ENCODE data around the gene SLC4A1AP. TPM values are rescaled to one million over a fixed set of nuclear protein-coding genes. Genes with fewer than 3 reads are reported as not detected.

Gene SLC4A1AP
- total and polyA plus RNA-seq, 2 of the 13 experiments (the other 11 are each of a cell fraction or from before 2014, with no cell fraction given), result 15.3 to 44.6 TPM

GRCh38 chr2:27737676-27738348 lies 74.1 kb downstream of the SLC4A1AP start (continued):
- TF ChIP-seq RORA (CRISPR knock-in tag; IDR thresholded peaks at IDR 0.05) (no peak), ZNF180 (CRISPR knock-in tag; IDR thresholded peaks at IDR 0.05; ENCODE audit: borderline replicate concordance, low read depth) (0 out of 2 replicates have a peak, but pooled peaks have one; percentile 61), MTA3 (CRISPR knock-in tag; IDR thresholded peaks at IDR 0.05) (no peak), PLRG1 (conservative IDR thresholded peaks at IDR 0.05) (no peak), PBX3 (CRISPR knock-in tag; IDR thresholded peaks at IDR 0.05; ENCODE audit: borderline replicate concordance) (no peak), ZNF790 (CRISPR knock-in tag; IDR thresholded peaks at IDR 0.05; ENCODE audit: borderline replicate concordance) (0 out of 2 replicates have a peak, but pooled peaks have one; percentile 61), MIER2 (CRISPR knock-in tag; IDR thresholded peaks at IDR 0.05) (no peak), ZNF337 (CRISPR knock-in tag; IDR thresholded peaks at IDR 0.05; ENCODE audit: borderline replicate concordance, low read depth) (peak; percentile 70; the same call in 1 of the 2 replicates), WIZ (CRISPR knock-in tag; IDR thresholded peaks at IDR 0.05) (no peak; the same call in 1 of the 2 replicates), CREM (IDR thresholded peaks at IDR 0.05) (peak; percentile 46; the same call in 1 of the 2 replicates), CREM (CRISPR knock-in tag; IDR thresholded peaks at IDR 0.05) (no peak), SRSF4 (IDR thresholded peaks at IDR 0.05; ENCODE audit: low read depth, low read length, poor library complexity, severe bottlenecking) (no peak), SMAD9 (CRISPR knock-in tag; IDR thresholded peaks at IDR 0.05) (no peak), MLXIP (CRISPR knock-in tag; IDR thresholded peaks at IDR 0.05; ENCODE audit: borderline replicate concordance) (no peak), ZNF674 (CRISPR knock-in tag; IDR thresholded peaks at IDR 0.05; ENCODE audit: low read depth) (0 out of 2 replicates have a peak, but pooled peaks have one; percentile 65), HNRNPUL1 (IDR thresholded peaks at IDR 0.05; ENCODE audit: low read depth, low read length) (no peak), ZFX (CRISPR knock-in tag; IDR thresholded peaks at IDR 0.05; ENCODE audit: low read depth) (peak; percentile 95), ZXDC (CRISPR knock-in tag; IDR thresholded peaks at IDR 0.05) (no peak), ZNF275 (CRISPR knock-in tag; IDR thresholded peaks at IDR 0.05; ENCODE audit: borderline replicate concordance) (no peak), FOXA1 (IDR thresholded peaks at IDR 0.05) (no peak), FOXA1 (CRISPR knock-in tag; IDR thresholded peaks at IDR 0.05) (no peak), HCFC1 (IDR thresholded peaks at IDR 0.05; ENCODE audit: low read depth, low read length) (no peak), ZNF552 (CRISPR knock-in tag; IDR thresholded peaks at IDR 0.05; ENCODE audit: borderline replicate concordance) (no peak)

Measured in HepG2 (cell line).